GM18951 (cell line): ENCODE measurements around the gene PRR30.
"Not testable (repeated sequence)": the region's sequence is repeated elsewhere in the genome, so short reads cannot be mapped to it uniquely, and the experiment has no call there.

ENCODE experiments used
- POLR2A ChIP-seq: IDR thresholded peaks from 4 replicates; pipeline ENCODE4 v1.6.1; 2011; ENCODE audit warnings: mild to moderate bottlenecking; ENCODE audit not compliant: insufficient read length, insufficient read depth; ENCODE audit errors: extremely low read depth
- in situ Hi-C: fragments of 300-500 bp; cut with MboI; formaldehyde crosslinking; loops from one replicate; pipeline ENCODE4 v1.12.0; 2022; ENCODE audit warnings: low sequenced_read_pairs, mixed read lengths, inconsistent platforms; ENCODE audit not compliant: unreplicated experiment

PRR30 gene

GRCh38 chr2:27133195-27133875, 5.9 kb downstream of the PRR30 start:
- no peak for TF ChIP-seq POLR2A
- in situ Hi-C loops: no loop called here

DNA sequence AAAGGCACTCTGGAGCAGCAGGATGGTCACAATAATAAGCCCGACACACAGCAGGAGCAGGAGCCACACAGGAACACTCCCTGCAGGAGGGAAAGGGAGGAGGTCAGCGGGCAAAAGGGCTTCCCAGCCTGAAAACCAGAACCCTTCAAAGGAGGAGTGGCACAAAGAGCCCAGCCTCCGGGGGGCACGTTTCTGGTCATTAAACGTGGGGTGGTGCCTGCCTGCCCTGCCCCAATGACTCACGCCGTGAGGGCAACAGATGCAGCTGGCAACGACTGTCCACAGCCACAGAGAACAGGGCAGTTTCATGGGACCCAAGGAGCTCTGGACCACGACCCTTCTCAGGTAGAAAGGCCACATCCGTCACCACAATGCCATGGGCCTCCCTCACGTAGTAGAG, 7.8 kb downstream of the PRR30 start:
- in situ Hi-C loops: no loop called here
- no peak for TF ChIP-seq POLR2A

DNA sequence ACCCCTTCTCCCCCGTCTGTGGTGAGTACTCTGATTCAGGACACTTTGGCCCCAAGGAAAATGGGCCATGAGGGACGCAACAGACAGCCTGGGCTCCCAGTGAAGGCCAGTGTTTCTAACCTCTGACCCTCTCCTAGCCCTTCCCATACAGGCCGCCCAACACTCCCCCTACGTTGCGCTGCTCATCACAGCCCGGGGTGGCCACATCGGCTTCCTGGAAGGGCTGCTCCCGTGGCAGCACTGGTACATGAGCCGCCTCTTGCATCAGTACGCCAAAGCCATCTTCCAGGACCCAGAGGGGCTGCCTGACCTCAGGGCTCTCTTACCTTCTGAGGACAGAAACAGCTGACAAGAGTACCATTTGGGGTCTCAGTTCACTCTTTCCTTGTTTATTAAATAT, 8.8 kb downstream of the PRR30 start:
- in situ Hi-C loops: no loop called here
- no peak for TF ChIP-seq POLR2A

GRCh38 chr2:27128668-27129571, 10.3 kb downstream of the PRR30 start:
- TF ChIP-seq POLR2A: no peak
- in situ Hi-C loops: no loop called here

GRCh38 chr2:27127883-27128667, 11.1 kb downstream of the PRR30 start:
- in situ Hi-C loops: no loop called here
- TF ChIP-seq POLR2A: no peak

DNA sequence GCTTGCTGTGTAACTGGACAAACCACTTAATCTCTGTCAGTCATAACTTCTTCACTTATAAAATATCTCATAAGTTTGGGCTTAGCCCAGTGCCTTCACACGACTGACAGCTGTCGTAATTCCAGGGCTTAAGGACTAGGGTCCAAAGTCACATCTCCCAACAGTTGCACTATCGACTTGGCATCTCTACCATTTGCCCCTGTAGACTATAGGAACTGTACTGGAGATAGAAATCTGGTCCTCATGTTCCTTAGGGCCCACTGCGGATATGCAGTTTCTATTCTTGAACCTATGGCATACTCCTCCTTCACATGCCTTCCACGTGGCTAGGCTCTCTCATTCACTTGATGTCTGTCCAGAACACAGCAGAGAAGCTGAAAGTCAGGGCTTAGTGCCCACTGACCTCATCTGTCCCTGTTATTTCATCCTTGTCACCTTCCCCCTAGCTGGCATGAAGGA, 12.9 kb downstream of the PRR30 start:
- in situ Hi-C loops: no loop called here
- TF ChIP-seq POLR2A: no peak

DNA sequence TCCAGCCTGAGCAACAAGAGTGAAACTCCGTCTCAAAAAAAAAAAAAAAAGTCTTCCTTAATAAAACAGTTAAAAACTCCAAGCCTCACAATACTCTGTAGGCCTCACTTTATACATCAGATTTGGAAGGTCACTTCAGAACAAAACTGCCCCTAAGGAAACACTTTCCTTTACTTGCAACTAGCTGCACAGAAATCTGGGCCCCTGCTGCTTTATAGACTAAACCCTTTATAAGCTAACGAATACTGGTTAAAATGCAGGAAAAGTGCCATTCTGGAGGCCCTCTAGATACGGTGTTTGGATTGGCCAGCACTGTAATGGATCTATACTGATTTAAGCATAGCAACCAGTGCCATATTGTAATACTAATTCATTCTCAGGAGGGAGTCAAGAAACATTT, 14.1 kb downstream of the PRR30 start:
- in situ Hi-C loops: no loop called here
- TF ChIP-seq POLR2A: no peak

DNA sequence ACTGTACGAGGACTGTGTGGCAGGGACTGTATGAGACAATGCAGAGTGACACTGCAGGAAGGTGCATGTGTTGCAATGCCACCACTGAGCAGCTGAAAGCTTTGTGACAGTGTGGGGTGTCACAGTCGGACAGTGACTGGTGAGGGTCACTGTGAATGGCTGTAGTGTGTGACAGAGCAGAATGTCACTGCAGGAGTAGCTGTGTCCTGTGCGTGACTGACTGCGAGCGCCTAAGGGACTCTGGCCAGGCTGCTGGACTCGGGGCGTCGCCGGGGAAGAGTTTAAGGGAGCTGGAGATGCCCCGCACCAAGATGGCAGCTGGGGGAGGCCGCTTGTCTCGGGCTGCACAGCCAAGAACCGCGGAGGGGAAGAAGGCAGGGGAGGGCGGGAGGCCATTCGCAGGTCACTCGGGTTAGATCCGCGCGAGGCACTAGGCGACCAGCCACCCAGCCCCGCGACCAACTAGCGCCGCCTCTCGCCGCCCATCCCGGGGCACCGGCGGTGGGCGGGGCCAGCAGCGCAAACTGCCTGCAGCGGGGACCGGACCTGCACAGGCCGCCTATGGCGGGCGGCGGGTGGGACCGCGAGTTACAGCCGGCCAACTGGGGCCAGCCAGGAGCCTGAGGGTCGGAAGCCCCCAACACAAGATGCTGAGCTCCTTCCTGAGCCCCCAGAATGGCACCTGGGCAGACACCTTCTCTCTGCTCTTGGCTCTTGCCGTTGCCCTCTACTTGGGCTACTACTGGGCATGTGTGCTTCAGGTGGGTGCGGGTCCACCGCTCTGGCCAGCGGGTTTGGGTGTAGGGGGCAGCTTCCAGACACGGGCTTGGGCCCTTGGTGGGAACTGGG, 15.7 kb downstream of the PRR30 start, which contains the start of gene ABHD1:
Gene ABHD1, plus strand, starts transcription at position 514 of the 849 bp plus-strand sequence. Its CDS starts 134 bp downstream, at position 648.
- in situ Hi-C loops: no loop called here
- no peak for TF ChIP-seq POLR2A

DNA sequence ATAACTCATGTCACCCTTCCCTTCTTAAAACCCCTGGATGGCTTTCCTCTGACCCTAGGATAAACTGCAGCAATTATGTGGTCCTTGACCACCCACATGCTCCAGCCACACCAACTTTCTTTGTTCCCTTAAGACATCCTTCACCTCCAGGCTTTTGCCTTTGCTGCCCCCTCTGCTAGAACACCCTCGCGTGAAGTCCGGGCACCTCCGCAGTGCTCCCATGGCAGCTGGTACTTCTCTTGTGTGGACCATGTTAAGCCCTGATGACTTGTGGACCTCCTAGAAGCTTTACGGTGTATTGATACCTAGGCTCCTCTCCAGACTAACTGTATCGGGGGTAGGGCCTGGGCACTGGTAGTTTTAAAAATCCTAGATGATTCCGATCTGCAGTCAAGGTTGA, 16.4 kb downstream of the PRR30 start:
- TF ChIP-seq POLR2A: no peak
- in situ Hi-C loops: no loop called here

DNA sequence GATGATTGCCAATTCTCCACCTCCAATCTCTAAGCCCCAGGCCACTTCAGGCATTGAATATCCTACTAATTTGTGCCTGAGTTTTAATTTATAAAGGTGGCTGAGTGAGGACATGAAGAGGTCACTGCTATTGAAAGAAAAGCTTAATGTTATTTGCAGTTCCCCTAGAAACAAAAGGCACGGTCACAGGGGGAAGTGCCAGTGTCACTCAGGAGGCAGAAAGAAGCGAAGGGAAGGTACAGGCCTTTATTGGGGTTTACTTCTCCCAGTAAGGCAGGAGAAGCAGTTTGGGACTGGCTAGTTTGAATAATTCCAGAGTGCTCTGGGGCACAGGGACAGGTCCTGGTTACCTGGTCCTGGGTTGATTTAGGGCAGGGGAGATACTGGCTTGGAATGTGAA, 17.3 kb downstream of the PRR30 start:
- TF ChIP-seq POLR2A: no peak
- in situ Hi-C loops: no loop called here

GRCh38 chr2:27119330-27119670, 19.9 kb downstream of the PRR30 start:
- in situ Hi-C loops: not testable (repeated sequence)

DNA sequence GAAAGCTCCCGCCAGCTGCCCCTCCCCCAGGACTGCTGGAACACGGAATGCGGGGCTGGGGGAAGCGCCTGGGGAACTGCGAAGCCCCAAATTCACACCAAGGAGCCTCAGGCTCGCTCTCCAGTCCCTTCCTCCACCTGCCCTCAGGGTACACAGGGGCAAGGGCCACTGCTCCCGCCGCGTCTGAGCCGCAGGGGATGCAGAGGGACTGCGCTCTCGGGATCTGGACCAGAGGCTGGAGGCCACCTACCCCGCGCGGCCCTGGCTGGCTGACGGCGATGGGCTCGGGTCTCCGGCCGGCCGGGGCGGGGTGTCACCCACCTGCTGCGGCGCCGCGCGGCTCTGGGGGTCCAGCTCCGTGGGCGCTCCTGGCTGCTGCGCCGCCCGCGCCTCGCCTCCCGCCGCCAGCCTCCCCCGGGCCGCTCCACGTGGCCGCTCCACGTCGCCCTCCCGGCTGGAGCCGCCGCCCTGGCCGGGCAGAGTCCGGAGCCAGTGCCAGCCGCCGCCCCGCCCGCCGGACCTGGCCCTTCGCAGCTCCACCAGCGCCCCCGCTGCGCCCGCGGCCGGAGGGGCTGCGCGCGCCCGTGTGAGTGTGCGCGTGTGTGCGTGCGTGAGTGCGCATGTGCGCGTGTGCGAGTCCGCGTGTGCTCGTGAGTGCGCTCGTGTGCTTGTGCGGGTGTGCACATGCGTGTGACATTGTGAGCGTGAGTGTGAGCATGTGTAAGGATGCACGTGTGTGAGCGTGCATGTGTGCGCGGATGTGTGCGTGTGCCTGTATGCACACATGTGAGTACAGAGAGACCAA, 20.5 kb downstream of the PRR30 start, which contains the start of gene CGREF1:
Gene CGREF1, minus strand, starts transcription at position 604 of the 805 bp plus-strand sequence. CDS start 14,762 bp downstream, outside the sequence.
- TF ChIP-seq POLR2A: no peak
- in situ Hi-C loops: no loop called here

DNA sequence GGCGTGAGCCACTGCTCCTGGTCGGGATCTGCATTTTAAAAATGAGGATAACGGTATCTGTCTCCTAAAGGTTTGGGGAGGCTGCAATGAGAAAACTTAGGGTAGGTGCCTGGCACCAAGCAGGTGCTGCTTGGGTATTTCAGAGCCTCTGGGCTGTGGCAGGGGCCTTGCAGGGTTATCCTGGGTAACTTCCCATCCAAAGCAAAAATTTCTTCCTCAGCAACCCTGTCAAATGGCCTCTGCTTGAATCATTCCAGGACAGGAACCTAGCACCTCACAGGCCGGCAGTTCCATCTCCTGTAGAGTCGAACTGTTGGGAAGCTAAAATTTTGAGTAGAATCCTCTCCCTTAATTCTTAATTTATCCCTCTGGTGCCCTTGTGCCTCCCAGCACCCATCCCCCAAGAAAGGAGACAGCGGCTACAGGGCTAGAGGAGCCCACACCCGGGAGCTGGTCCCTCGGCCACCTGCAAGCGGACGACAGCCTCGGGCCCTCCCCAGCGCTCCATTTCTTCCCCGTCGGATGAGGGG, 21.1 kb downstream of the PRR30 start:
- no peak for TF ChIP-seq POLR2A
- in situ Hi-C loops: no loop called here
